ENCODE measurements around the gene FXYD7. TPM values are rescaled to one million over a fixed set of nuclear protein-coding genes. Genes with fewer than 3 reads are reported as not detected.
"Not testable (repeated sequence)": the region's sequence is repeated elsewhere in the genome, so short reads cannot be mapped to it uniquely, and the experiment has no call there.

The FXYD7 gene
- polyA plus RNA-seq, 3 donors: 0.53 to 0.93 (median 0.86) TPM

GRCh38 chr19:35123573-35123972, 19.5 kb upstream of the FXYD7 start:
- no peak for DNase-seq (ENCODE audit: extremely low read depth in 1 of 11, low read depth in 9 of 11, low spot score in 4 of 11)

- DNase-seq (ENCODE audit: extremely low read depth in 1 of 11, low read depth in 9 of 11, low spot score in 4 of 11): peak; percentile 72 to 92 (median 86)
Measured at GRCh38 chr19:35124098-35125060, 18.7 kb upstream of the FXYD7 start.

GRCh38 chr19:35125270-35125717, 17.8 kb upstream of the FXYD7 start:
- no peak for DNase-seq (ENCODE audit: extremely low read depth in 1 of 11, low read depth in 9 of 11, low spot score in 4 of 11)

GRCh38 chr19:35125749-35126623, 17.1 kb upstream of the FXYD7 start:
- DNase-seq (ENCODE audit: extremely low read depth in 1 of 11, low read depth in 9 of 11, low spot score in 4 of 11): no peak

- no peak for DNase-seq (ENCODE audit: extremely low read depth in 1 of 11, low read depth in 9 of 11, low spot score in 4 of 11)
Measured at GRCh38 chr19:35126624-35126959, 16.5 kb upstream of the FXYD7 start.

- DNase-seq (ENCODE audit: extremely low read depth in 1 of 11, low read depth in 9 of 11, low spot score in 4 of 11): no peak
Measured at GRCh38 chr19:35127871-35128270, 15.2 kb upstream of the FXYD7 start.

- DNase-seq (ENCODE audit: extremely low read depth in 1 of 11, low read depth in 9 of 11, low spot score in 4 of 11): no peak
Measured at GRCh38 chr19:35128398-35129057, 14.5 kb upstream of the FXYD7 start.

GRCh38 chr19:35129724-35130274, 13.3 kb upstream of the FXYD7 start:
- not testable (repeated sequence) for DNase-seq (ENCODE audit: extremely low read depth in 1 of 11, low read depth in 9 of 11, low spot score in 4 of 11)

- no peak for DNase-seq (ENCODE audit: extremely low read depth in 1 of 11, low read depth in 9 of 11, low spot score in 4 of 11)
Measured at GRCh38 chr19:35130761-35131720, 12.0 kb upstream of the FXYD7 start.

- no peak for DNase-seq (ENCODE audit: extremely low read depth in 1 of 11, low read depth in 9 of 11, low spot score in 4 of 11)
Measured at GRCh38 chr19:35132254-35132653, 10.8 kb upstream of the FXYD7 start.

GRCh38 chr19:35133826-35134225, 9.2 kb upstream of the FXYD7 start:
- no peak for DNase-seq (ENCODE audit: extremely low read depth in 1 of 11, low read depth in 9 of 11, low spot score in 4 of 11)

- no peak for DNase-seq (ENCODE audit: extremely low read depth in 1 of 11, low read depth in 9 of 11, low spot score in 4 of 11)
Measured at GRCh38 chr19:35134601-35135242, 8.3 kb upstream of the FXYD7 start, which contains the start of gene LGI4. Gene LGI4 (minus strand): TSS chr19:35135059. CDS start chr19:35134680, 379 bp downstream.

GRCh38 chr19:35135389-35135909, 7.6 kb upstream of the FXYD7 start:
- DNase-seq (ENCODE audit: extremely low read depth in 1 of 11, low read depth in 9 of 11, low spot score in 4 of 11): peak in 9 of 11 donors; percentile 53 to 82 (median 79)

GRCh38 chr19:35136231-35136630, 6.8 kb upstream of the FXYD7 start:
- no peak for DNase-seq (ENCODE audit: extremely low read depth in 1 of 11, low read depth in 9 of 11, low spot score in 4 of 11)

- DNase-seq (ENCODE audit: extremely low read depth in 1 of 11, low read depth in 9 of 11, low spot score in 4 of 11): no peak
Measured at GRCh38 chr19:35136977-35137702, 5.9 kb upstream of the FXYD7 start.

- no peak for DNase-seq (ENCODE audit: extremely low read depth in 1 of 11, low read depth in 9 of 11, low spot score in 4 of 11)
Measured at GRCh38 chr19:35138305-35138892, 4.7 kb upstream of the FXYD7 start, which contains the start of gene FXYD1. Gene FXYD1 (plus strand): TSS chr19:35138824. CDS start chr19:35140080, 1,256 bp downstream.

Measured in renal cortex interstitium (tissue), 11 donors.